Measurements from ENCODE around the gene SCAMP2. TPM values are rescaled to one million over a fixed set of nuclear protein-coding genes. Genes with fewer than 3 reads are reported as not detected.
A peak's percentile ranks its signal among the peaks of the same experiment; 100 is the strongest.

Gene SCAMP2, protein sequence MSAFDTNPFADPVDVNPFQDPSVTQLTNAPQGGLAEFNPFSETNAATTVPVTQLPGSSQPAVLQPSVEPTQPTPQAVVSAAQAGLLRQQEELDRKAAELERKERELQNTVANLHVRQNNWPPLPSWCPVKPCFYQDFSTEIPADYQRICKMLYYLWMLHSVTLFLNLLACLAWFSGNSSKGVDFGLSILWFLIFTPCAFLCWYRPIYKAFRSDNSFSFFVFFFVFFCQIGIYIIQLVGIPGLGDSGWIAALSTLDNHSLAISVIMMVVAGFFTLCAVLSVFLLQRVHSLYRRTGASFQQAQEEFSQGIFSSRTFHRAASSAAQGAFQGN
- total RNA-seq (2013): 29.4 TPM
- polyA plus RNA-seq (100 to 1,000 TPM; 124 to 158 (median 124) TPM), polyA minus RNA-seq (29.0 and 52.8 TPM in 2 replicates), total RNA-seq (18.3 to 78.1 (median 50.9) reads per million in 11 experiments)

DNA sequence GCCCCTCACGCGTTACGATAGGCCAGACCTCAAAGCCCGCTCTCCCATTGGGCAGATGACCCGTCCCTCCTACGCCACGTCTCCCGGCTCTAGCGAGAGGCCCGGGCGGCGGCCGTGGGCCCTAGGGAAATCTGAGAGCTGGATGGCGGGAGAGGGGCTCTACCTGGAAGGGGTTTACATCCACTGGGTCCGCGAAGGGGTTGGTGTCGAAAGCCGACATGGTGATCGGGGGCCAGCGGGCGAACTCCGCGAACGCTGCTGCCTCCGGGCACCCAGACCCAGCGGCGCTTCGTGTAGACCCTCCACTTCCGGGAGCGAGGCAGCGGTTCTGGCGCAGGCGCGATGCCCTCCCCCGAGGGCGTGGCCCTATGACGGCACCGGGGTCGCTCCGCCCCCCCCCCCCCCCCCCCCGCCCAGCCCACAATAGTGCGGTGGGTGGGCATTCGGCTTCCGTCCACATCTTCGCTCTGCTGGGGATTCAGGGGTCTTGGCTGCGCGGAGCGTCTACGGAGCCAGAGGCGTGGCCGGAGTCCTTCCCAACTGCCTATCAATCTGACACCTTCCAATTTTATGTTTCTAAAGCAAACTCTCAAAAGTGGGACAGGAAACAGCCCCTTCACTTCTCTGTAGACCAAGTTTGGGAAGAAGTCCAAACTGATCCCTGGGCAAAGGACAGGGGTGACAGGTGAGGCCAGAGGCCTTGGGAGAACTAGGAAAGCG, at the start of gene SCAMP2:
Gene SCAMP2 (minus strand): TSS at position 330 of the 720 bp plus-strand sequence. CDS start 110 bp downstream, at position 220.
- TF ChIP-seq, protein P1, sequence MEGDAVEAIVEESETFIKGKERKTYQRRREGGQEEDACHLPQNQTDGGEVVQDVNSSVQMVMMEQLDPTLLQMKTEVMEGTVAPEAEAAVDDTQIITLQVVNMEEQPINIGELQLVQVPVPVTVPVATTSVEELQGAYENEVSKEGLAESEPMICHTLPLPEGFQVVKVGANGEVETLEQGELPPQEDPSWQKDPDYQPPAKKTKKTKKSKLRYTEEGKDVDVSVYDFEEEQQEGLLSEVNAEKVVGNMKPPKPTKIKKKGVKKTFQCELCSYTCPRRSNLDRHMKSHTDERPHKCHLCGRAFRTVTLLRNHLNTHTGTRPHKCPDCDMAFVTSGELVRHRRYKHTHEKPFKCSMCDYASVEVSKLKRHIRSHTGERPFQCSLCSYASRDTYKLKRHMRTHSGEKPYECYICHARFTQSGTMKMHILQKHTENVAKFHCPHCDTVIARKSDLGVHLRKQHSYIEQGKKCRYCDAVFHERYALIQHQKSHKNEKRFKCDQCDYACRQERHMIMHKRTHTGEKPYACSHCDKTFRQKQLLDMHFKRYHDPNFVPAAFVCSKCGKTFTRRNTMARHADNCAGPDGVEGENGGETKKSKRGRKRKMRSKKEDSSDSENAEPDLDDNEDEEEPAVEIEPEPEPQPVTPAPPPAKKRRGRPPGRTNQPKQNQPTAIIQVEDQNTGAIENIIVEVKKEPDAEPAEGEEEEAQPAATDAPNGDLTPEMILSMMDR (IDR thresholded peaks at IDR 0.05): no peak
- H3K27ac Mint-ChIP-seq: peak within 1 kb of the TSS; percentile 95 to 99 (median 98)
- H2AFZ ChIP-seq (ENCODE audit: insufficient read depth, low read depth, low read length, poor library complexity, severe bottlenecking): peak within 1 kb of the TSS; percentile 89
- peaks cover 50% of the 10 kb centered on the region for H3K4me1 Mint-ChIP-seq
- DNase-seq: peak; percentile 84 to 87 (median 85)
- peaks cover 51 to 56% of the 10 kb centered on the region in 2 donors for H3K4me1 ChIP-seq (ENCODE audit: control insufficient read depth in 1 of 2, insufficient read depth in 2 of 2, low read length in 2 of 2)
- H3K9me3 ChIP-seq (replicated peaks in 1 of 2; ENCODE audit: control insufficient read depth in 1 of 2, insufficient read depth in 1 of 2, low read length in 2 of 2): no peaks in the 10 kb centered on the region
- peak within 1 kb of the TSS; percentile 89 for H3K9ac ChIP-seq (ENCODE audit: insufficient read depth, low read length, poor library complexity, severe bottlenecking)
- peaks cover 44% of the 10 kb centered on the region for H4K20me1 ChIP-seq (ENCODE audit: insufficient read depth, low read length)
- peak within 1 kb of the TSS; percentile 83 to 98 for H3K27ac ChIP-seq (ENCODE audit: low read depth in 1 of 2, low read length in 2 of 2)
- peak within 1 kb of the TSS; percentile 89 to 95 for H3K4me3 Mint-ChIP-seq
- peak within 1 kb of the TSS; percentile 76 to 82 (median 77) for H3K4me3 ChIP-seq (replicated peaks in 1 of 3; ENCODE audit: low read depth in 2 of 3, low read length in 3 of 3)
- peak within 1 kb of the TSS; percentile 94 for H3K4me2 ChIP-seq (replicated peaks; ENCODE audit: extremely low read depth, low read length, poor library complexity, severe bottlenecking)
- no peaks in the 10 kb centered on the region for H3K36me3 ChIP-seq (replicated peaks in 1 of 2; ENCODE audit: control insufficient read depth in 1 of 2, insufficient read depth in 2 of 2, low read length in 2 of 2)
- no peaks in the 10 kb centered on the region for H3K36me3 Mint-ChIP-seq
- intact Hi-C loops (cut with micrococcal nuclease): loop anchor here in 1 of 2 donors (2.0 kb wide), 1 partner anchor 64 kb away; no protein-coding TSS in a partner anchor
- no peaks in the 10 kb centered on the region for H3K27me3 ChIP-seq (ENCODE audit: control insufficient read depth in 2 of 2, insufficient read depth in 2 of 2, low read length in 2 of 2)
- 0% methylated on average over 29 of the region's 52 CpGs for WGBS (ENCODE audit: insufficient coverage)
- peaks cover 0 to 1% (median 0%) of the 10 kb centered on the region in 7 donors for H3K9me3 Mint-ChIP-seq
- peaks cover 1 to 4% (median 1%) of the 10 kb centered on the region in 3 donors for H3K27me3 Mint-ChIP-seq (ENCODE audit: low read depth in 3 of 3)
- peaks cover 49% of the 10 kb centered on the region for H3K79me2 ChIP-seq (ENCODE audit: insufficient read depth, low read length)

DNA sequence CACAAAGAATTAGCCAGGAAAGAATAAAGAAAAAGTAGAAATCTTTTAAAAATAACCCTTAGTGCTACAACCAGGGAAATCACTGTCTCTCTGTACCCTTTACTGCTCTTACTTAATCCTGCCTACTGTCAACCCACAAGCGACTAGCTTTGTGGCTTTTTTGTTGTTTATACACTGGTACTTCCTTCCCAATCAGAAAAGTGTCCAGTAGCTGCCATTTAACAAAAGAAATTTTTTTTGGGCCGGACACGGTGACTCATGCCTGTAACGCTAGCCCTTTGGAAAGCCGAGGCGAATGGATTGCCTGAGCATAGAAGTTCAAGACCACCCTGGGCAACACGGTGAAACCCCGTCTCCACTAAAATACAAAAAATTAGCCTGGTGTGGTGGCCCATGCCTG, 47.3 kb upstream of the SCAMP2 start:
- DNase-seq: no peak
- Mint-ChIP-seq H3K36me3 (peaks cover 66 to 95% of the 10 kb centered on the region in 2 donors), H3K27ac (peak overlapping the region in 3 of 7 donors; percentile 63 to 86 (median 76)), H3K27me3 (ENCODE audit: low read depth in 3 of 3) (peaks cover 0 to 1% (median 0%) of the 10 kb centered on the region in 3 donors), H3K4me3 (no peak overlapping the region), H3K9me3 (no peaks in the 10 kb centered on the region), H3K4me1 (peaks cover 9% of the 10 kb centered on the region)
- TF ChIP-seq, protein P1 (IDR thresholded peaks at IDR 0.05): no peak
- peaks cover 6% of the 10 kb centered on the region for H4K20me1 ChIP-seq (ENCODE audit: insufficient read depth, low read length)
- 12% methylated on average over 5 of the region's 8 CpGs for WGBS (ENCODE audit: insufficient coverage)
- H3K36me3 ChIP-seq (replicated peaks in 1 of 2; ENCODE audit: control insufficient read depth in 1 of 2, insufficient read depth in 2 of 2, low read length in 2 of 2): peaks cover 72 to 96% of the 10 kb centered on the region in 2 donors
- H3K79me2 ChIP-seq (ENCODE audit: insufficient read depth, low read length): peaks cover 7% of the 10 kb centered on the region
- H3K27ac ChIP-seq (ENCODE audit: low read depth in 1 of 2, low read length in 2 of 2): no peak overlapping the region
- no peak overlapping the region for H3K4me2 ChIP-seq (replicated peaks; ENCODE audit: extremely low read depth, low read length, poor library complexity, severe bottlenecking)
- no peaks in the 10 kb centered on the region for H3K27me3 ChIP-seq (ENCODE audit: control insufficient read depth in 2 of 2, insufficient read depth in 2 of 2, low read length in 2 of 2)
- no peaks in the 10 kb centered on the region for H3K9me3 ChIP-seq (replicated peaks in 1 of 2; ENCODE audit: control insufficient read depth in 1 of 2, insufficient read depth in 1 of 2, low read length in 2 of 2)
- intact Hi-C loops (cut with micrococcal nuclease): no loop called here
- H3K4me1 ChIP-seq (ENCODE audit: control insufficient read depth in 1 of 2, insufficient read depth in 2 of 2, low read length in 2 of 2): peaks cover 0 to 5% of the 10 kb centered on the region in 2 donors
- H2AFZ ChIP-seq (ENCODE audit: insufficient read depth, low read depth, low read length, poor library complexity, severe bottlenecking): no peak overlapping the region
- no peak overlapping the region for H3K4me3 ChIP-seq (replicated peaks in 1 of 3; ENCODE audit: low read depth in 2 of 3, low read length in 3 of 3)
- no peak overlapping the region for H3K9ac ChIP-seq (ENCODE audit: insufficient read depth, low read length, poor library complexity, severe bottlenecking)

Measured in CD14-positive monocyte (primary cell).